ENCODE results near the gene NOP16. TPM values are rescaled to one million over a fixed set of nuclear protein-coding genes. Genes with fewer than 3 reads are reported as not detected.

The NOP16 gene, protein sequence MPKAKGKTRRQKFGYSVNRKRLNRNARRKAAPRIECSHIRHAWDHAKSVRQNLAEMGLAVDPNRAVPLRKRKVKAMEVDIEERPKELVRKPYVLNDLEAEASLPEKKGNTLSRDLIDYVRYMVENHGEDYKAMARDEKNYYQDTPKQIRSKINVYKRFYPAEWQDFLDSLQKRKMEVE
- total RNA-seq, result 10 to 100 TPM; 14.6 to 95.0 (median 22.7) TPM

DNA sequence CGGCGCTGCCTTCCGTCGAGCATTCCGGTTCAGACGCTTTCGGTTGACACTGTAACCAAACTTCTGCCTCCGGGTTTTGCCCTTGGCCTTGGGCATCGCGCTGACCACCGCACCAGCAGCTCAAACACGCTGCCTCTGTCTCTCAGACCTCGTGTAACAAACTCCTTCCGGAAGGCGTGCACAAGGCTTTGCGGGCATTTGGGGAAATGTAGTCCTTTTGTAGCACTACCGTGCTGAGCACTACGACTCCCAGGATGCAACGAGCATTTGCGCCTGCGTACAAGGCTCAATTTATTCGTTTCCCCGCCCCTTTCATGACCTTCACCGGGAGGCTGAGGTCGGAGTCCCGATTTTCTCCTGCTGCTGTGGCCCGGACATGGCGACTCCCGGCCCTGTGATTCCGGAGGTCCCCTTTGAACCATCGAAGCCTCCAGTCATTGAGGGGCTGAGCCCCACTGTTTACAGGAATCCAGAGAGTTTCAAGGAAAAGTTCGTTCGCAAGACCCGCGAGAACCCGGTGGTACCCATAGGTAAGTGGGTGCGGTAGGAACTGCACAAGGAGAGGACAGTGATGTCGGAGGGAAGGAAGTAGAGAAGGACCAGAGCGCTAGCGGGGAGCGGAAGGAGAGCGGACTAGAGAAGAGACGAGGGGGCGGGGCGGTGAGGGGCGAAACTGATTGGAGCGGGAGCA lies at the start of gene NOP16, which contains the start of gene HIGD2A:
Gene NOP16 (minus strand): TSS at position 155 of the 691 bp plus-strand sequence. CDS start 59 bp downstream, at position 96.
Gene HIGD2A (plus strand): TSS at position 308 of the 691 bp plus-strand sequence. CDS start 69 bp downstream, at position 377.
- in situ Hi-C loops (cut with MboI; ENCODE audit: low pct_unique_long_range_greater_than_20kb in 2 of 9, low sequenced_read_pairs in 9 of 9, unreplicated experiment in 9 of 9), result no loop called here
- ATAC-seq (replicated peaks in 6 of 8), result peak; percentile 86 to 95 (median 94)
- Histone ChIP-seq H3K27ac (peak within 1 kb of the TSS; percentile 94 to 96), H3K4me1 (replicated peaks in 1 of 2) (peaks cover 16 to 17% of the 10 kb centered on the region in 2 donors), H3K4me3 (peak within 1 kb of the TSS; percentile 83 to 95 (median 86))
- WGBS, 10 experiments, result 0 to 2% (median 0%) methylated on average over 2 to 19 of the region's 47 CpGs; no CpG with 5 or more reads in 4 of the 10 experiments

DNA sequence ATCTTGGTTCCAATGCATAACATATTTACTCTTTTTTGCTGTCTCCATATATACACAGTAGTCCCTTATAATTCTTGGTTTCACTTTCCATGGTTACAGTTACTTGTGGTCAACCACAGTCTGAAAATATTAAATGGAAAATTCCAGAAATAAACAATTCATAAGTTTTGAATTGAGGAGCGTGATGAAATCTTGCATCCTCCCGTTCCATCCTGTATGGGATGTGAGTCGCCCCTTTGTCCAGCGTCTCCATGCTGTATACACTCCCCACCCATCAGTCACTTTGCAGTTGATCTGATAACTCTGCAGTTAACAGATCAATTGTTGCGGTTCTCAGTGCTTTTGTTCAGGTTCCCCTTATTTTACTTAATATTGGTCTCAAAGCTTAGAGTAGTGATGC lies 48.3 kb upstream of the NOP16 start:
- Histone ChIP-seq H3K4me1 (replicated peaks in 1 of 2) (no peaks in the 10 kb centered on the region), H3K27ac (no peak overlapping the region), H3K4me3 (no peak overlapping the region)
- in situ Hi-C loops (cut with MboI; ENCODE audit: low pct_unique_long_range_greater_than_20kb in 2 of 9, low sequenced_read_pairs in 9 of 9, unreplicated experiment in 9 of 9), result no loop called here
- 0 to 90% (median 60%) methylated on average over 1 to 5 of the region's 5 CpGs; no CpG with 5 or more reads in 1 of the 10 experiments for WGBS, 10 experiments
- peak in 4 of 8 experiments; percentile 31 to 71 (median 62) for ATAC-seq (replicated peaks in 6 of 8)

GRCh38 chr5:176432707-176433106 lies 44.3 kb upstream of the NOP16 start:
- no peak for ATAC-seq (replicated peaks in 6 of 8)
- Histone ChIP-seq H3K4me1 (replicated peaks in 1 of 2) (no peaks in the 10 kb centered on the region), H3K4me3 (no peak overlapping the region), H3K27ac (no peak overlapping the region)
- in situ Hi-C loops (cut with MboI; ENCODE audit: low pct_unique_long_range_greater_than_20kb in 2 of 9, low sequenced_read_pairs in 9 of 9, unreplicated experiment in 9 of 9), result no loop called here
- WGBS, 10 experiments, result 73 to 100% (median 93%) methylated on average over 1 to 4 of the region's 5 CpGs; no CpG with 5 or more reads in 2 of the 10 experiments

DNA sequence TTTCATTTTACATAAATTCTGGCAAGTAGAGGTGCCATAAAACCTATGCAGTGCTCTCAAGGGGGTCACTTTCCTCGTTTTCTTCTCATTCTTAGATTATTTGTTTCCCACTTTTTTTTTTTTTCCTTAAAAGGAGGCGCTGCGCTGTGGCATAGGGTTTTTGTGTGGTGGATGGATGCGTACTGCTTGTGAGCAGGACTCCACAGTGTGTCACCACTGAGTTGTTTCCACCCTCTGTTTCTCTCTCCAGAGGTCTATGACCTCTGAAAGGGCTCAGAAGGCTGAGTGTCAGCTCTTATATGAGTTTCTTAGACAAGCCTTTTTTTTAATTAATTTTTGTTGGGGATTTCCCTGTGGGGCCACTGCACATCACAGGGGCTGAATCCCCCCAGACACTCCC lies 41.6 kb upstream of the NOP16 start:
- in situ Hi-C loops (cut with MboI; ENCODE audit: low pct_unique_long_range_greater_than_20kb in 2 of 9, low sequenced_read_pairs in 9 of 9, unreplicated experiment in 9 of 9), result no loop called here
- Histone ChIP-seq H3K27ac (no peak overlapping the region), H3K4me1 (replicated peaks in 1 of 2) (no peaks in the 10 kb centered on the region), H3K4me3 (no peak overlapping the region)
- ATAC-seq (replicated peaks in 6 of 8), result peak in 1 of 8 experiments; percentile 56
- WGBS, 10 experiments, result 4 to 71% (median 51%) methylated on average over 1 to 4 of the region's 4 CpGs; no CpG with 5 or more reads in 2 of the 10 experiments

DNA sequence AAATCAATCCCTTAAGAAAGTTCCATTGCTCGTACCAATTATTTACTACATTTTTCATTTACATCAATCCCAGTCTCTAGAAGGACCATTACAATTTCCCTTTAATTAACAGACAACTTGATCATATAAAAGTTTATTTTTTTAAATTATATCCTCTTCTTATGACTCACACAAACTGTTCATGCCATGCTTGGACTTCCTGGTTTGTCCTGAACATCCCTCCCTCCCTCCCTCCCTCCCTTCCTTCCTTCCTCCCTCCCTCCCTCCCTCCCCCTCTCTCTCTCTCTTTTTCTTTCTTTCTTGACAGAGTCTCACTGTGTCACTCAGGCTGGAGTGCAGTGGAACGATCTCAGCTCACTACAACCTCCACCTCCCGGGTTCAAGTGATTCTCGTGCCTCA lies 39.6 kb upstream of the NOP16 start:
- WGBS, 10 experiments, result 45 to 100% (median 83%) methylated on average over 1 to 4 of the region's 4 CpGs; no CpG with 5 or more reads in 3 of the 10 experiments
- no peak for ATAC-seq (replicated peaks in 6 of 8)
- in situ Hi-C loops (cut with MboI; ENCODE audit: low pct_unique_long_range_greater_than_20kb in 2 of 9, low sequenced_read_pairs in 9 of 9, unreplicated experiment in 9 of 9), result no loop called here
- Histone ChIP-seq H3K4me3 (no peak overlapping the region), H3K4me1 (replicated peaks in 1 of 2) (no peaks in the 10 kb centered on the region), H3K27ac (no peak overlapping the region)

DNA sequence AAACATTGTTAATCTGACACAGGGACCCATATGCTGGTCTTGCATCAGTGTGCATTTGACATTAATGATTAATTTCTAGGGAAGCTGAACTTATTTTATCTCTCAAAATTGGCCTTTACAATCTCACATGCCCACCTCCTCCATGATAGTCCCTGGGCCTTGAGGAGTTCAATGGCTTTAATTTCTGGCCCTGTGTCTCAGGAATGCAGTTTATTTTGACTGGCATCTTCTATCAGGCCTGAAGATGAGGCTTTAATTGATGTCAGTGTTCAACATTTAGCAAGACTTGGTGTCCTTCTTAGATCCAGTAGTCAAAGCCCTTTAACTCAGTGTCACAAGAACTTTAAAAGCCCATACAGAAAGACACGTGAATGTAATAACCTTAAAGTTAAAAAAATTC lies 38.5 kb upstream of the NOP16 start:
- no peak overlapping the region for H3K4me3 ChIP-seq
- 0 to 90% (median 71%) methylated on average over 1 of the region's 1 CpG; no CpG with 5 or more reads in 3 of the 10 experiments for WGBS, 10 experiments
- H3K27ac ChIP-seq, result no peak overlapping the region
- in situ Hi-C loops (cut with MboI; ENCODE audit: low pct_unique_long_range_greater_than_20kb in 2 of 9, low sequenced_read_pairs in 9 of 9, unreplicated experiment in 9 of 9), result no loop called here
- H3K4me1 ChIP-seq (replicated peaks in 1 of 2), result no peaks in the 10 kb centered on the region
- ATAC-seq (replicated peaks in 6 of 8), result no peak

- Histone ChIP-seq H3K27ac (no peak overlapping the region), H3K4me1 (replicated peaks in 1 of 2) (no peaks in the 10 kb centered on the region), H3K4me3 (no peak overlapping the region)
- 44 to 89% (median 62%) methylated on average over 1 of the region's 1 CpG; no CpG with 5 or more reads in 2 of the 10 experiments for WGBS, 10 experiments
- ATAC-seq (replicated peaks in 6 of 8), result no peak
- in situ Hi-C loops (cut with MboI; ENCODE audit: low pct_unique_long_range_greater_than_20kb in 2 of 9, low sequenced_read_pairs in 9 of 9, unreplicated experiment in 9 of 9), result no loop called here
Measured at GRCh38 chr5:176425791-176426190, 37.4 kb upstream of the NOP16 start.

GRCh38 chr5:176425138-176425537 lies 36.7 kb upstream of the NOP16 start:
- in situ Hi-C loops (cut with MboI; ENCODE audit: low pct_unique_long_range_greater_than_20kb in 2 of 9, low sequenced_read_pairs in 9 of 9, unreplicated experiment in 9 of 9), result no loop called here
- H3K4me3 ChIP-seq, result no peak overlapping the region
- H3K27ac ChIP-seq, result no peak overlapping the region
- 80 to 100% (median 100%) methylated on average over 1 of the region's 1 CpG; no CpG with 5 or more reads in 6 of the 10 experiments for WGBS, 10 experiments
- ATAC-seq (replicated peaks in 6 of 8), result no peak
- H3K4me1 ChIP-seq (replicated peaks in 1 of 2), result no peaks in the 10 kb centered on the region

DNA sequence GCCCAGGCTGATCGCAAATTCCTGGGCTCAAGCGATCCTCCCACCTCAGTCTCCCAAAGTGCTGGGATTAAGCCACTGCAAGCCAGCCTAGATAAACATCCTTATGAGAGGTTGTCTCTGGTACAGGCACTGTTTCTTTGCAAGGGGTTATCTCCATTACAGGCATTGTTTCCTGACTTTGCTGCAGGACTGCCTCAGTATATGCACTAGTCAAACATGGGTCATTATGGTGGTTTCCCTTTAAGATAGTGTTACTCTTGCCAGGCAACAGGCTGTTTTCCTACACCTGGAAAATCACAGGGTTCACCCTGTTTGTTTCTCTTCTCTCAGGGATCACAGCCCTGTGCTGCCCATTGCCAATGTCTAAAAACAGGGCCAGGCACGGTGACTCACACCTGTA lies 35.8 kb upstream of the NOP16 start:
- Histone ChIP-seq H3K27ac (no peak overlapping the region), H3K4me3 (no peak overlapping the region), H3K4me1 (replicated peaks in 1 of 2) (no peaks in the 10 kb centered on the region)
- WGBS, 10 experiments, result 67 to 100% (median 83%) methylated on average over 1 to 2 of the region's 3 CpGs; no CpG with 5 or more reads in 5 of the 10 experiments
- no peak for ATAC-seq (replicated peaks in 6 of 8)
- in situ Hi-C loops (cut with MboI; ENCODE audit: low pct_unique_long_range_greater_than_20kb in 2 of 9, low sequenced_read_pairs in 9 of 9, unreplicated experiment in 9 of 9), result no loop called here

DNA sequence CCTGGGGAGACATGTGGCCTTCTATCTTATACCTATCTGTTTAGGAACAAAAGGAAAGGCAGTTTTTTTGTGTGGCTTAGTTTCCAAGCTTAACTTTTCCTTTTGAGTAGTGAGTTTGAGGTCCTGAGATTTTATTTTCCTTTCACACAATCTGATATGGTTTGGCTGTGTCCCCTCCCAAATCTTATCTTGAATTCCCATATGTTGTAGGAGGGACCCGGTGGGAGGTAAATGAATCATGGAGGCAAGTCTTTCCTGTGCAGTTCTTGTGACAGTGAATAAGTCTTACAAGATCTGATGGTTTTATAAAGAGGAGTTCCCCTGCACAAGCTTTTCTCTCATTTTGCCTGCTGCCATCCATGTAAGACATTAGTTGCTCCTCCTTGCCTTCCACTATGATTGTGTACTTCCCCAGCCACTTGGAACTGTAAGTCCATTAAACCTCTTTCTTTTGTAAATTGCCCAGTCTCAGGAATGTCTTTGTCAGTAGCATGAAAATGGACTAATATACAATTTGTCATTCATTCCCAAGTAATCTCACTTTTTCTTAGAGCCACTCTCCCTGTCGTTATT lies 32.7 kb upstream of the NOP16 start:
- Histone ChIP-seq H3K4me1 (replicated peaks in 1 of 2) (peaks cover 6 to 7% of the 10 kb centered on the region in 2 donors), H3K27ac (no peak overlapping the region), H3K4me3 (no peak overlapping the region)
- whole genome bisulfite sequencing, 10 experiments, result 44 to 100% (median 69%) methylated on average over 1 to 2 of the region's 2 CpGs; no CpG with 5 or more reads in 2 of the 10 experiments
- ATAC-seq (replicated peaks in 6 of 8), result no peak
- in situ Hi-C loops (cut with MboI; ENCODE audit: low pct_unique_long_range_greater_than_20kb in 2 of 9, low sequenced_read_pairs in 9 of 9, unreplicated experiment in 9 of 9), result no loop called here

DNA sequence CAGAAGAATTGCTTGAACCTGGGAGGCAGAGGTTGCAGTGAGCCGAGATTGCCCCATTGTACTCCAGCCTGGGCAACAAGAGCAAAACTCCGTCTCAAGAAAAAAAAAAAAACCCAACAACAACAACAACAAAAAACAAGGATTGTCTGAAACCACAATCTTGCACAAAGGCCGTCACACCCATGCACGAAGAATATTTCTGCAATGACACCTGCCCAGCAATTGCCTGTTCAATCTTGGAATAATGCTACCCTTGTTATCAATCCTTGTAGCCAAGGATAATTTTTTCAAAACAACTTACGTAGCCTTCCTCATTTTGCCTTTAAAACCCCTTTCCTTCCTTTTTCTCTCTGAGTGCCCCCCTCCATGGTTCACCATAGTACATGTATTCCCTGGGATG lies 31.7 kb upstream of the NOP16 start:
- no peak for ATAC-seq (replicated peaks in 6 of 8)
- Histone ChIP-seq H3K4me3 (no peak overlapping the region), H3K4me1 (replicated peaks in 1 of 2) (peaks cover 6 to 13% of the 10 kb centered on the region in 2 donors), H3K27ac (no peak overlapping the region)
- WGBS, 10 experiments, result 63 to 100% (median 88%) methylated on average over 1 to 5 of the region's 5 CpGs
- in situ Hi-C loops (cut with MboI; ENCODE audit: low pct_unique_long_range_greater_than_20kb in 2 of 9, low sequenced_read_pairs in 9 of 9, unreplicated experiment in 9 of 9), result no loop called here

- Histone ChIP-seq H3K27ac (no peak overlapping the region), H3K4me3 (no peak overlapping the region), H3K4me1 (replicated peaks in 1 of 2) (peaks cover 6 to 18% of the 10 kb centered on the region in 2 donors)
- in situ Hi-C loops (cut with MboI; ENCODE audit: low pct_unique_long_range_greater_than_20kb in 2 of 9, low sequenced_read_pairs in 9 of 9, unreplicated experiment in 9 of 9), result no loop called here
- 53 to 100% (median 87%) methylated on average over 1 to 7 of the region's 9 CpGs; no CpG with 5 or more reads in 3 of the 10 experiments for WGBS, 10 experiments
- ATAC-seq (replicated peaks in 6 of 8), result no peak
Measured at GRCh38 chr5:176418251-176418650, 29.9 kb upstream of the NOP16 start.

DNA sequence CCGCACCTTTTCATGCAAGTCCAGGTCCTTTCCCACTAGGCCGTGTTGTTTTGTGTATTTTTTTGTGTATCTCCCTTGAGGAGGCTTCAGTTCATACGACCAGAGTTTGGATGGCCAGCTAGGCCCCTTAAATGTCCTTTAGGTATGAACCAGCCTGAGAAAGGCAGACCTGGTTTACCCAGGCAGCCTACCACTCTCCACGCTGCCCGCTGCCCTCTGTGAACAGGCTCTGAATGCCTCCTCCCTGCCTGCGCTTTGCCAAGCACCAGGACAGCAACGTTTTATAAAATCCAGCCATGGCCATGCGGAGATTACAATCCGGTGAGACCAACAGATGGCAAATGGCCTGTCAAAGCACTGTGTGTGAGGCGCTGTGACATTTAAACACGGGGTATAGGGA lies 28.6 kb upstream of the NOP16 start:
- ATAC-seq (replicated peaks in 6 of 8), result no peak
- in situ Hi-C loops (cut with MboI; ENCODE audit: low pct_unique_long_range_greater_than_20kb in 2 of 9, low sequenced_read_pairs in 9 of 9, unreplicated experiment in 9 of 9), result no loop called here
- WGBS, 10 experiments, result 67 to 100% (median 82%) methylated on average over 3 to 8 of the region's 11 CpGs; no CpG with 5 or more reads in 3 of the 10 experiments

More for the DNA sequence above, 28.6 kb upstream of the NOP16 start:
- no peak overlapping the region for H3K27ac ChIP-seq
- peaks cover 6 to 18% of the 10 kb centered on the region in 2 donors for H3K4me1 ChIP-seq (replicated peaks in 1 of 2)
- H3K4me3 ChIP-seq, result peak overlapping the region; percentile 79 to 85 (median 80)

Measured in motor neuron (in vitro differentiated cells).